Right lung (tissue), 5 donors: ENCODE measurements around the gene SPPL3. TPM values are rescaled to one million over a fixed set of nuclear protein-coding genes. Genes with fewer than 3 reads are reported as not detected.
"Not testable (repeated sequence)": the region's sequence is repeated elsewhere in the genome, so short reads cannot be mapped to it uniquely, and the experiment has no call there.

ENCODE experiments used
- DNase-seq, 2 donors: peaks; one replicate each; pipeline ENCODE4 v3.0.0-alpha.2; 2013
- polyA plus RNA-seq, 5 donors: library from polyadenylated mRNA; unstranded; fragments of 120-200 nt; gene quantifications; one replicate each; pipeline versions ENCODE4 v1.2.1 to v1.2.3, GENCODE V29; 2013; ENCODE audit warnings: inconsistent platforms in 1 of 5, low replicate concordance in 1 of 5; ENCODE audit not compliant: insufficient read length in 5 of 5, insufficient read depth in 1 of 5

SPPL3 gene
- polyA plus RNA-seq, 5 donors, result 67.1 to 76.6 (median 75.5) TPM

DNA sequence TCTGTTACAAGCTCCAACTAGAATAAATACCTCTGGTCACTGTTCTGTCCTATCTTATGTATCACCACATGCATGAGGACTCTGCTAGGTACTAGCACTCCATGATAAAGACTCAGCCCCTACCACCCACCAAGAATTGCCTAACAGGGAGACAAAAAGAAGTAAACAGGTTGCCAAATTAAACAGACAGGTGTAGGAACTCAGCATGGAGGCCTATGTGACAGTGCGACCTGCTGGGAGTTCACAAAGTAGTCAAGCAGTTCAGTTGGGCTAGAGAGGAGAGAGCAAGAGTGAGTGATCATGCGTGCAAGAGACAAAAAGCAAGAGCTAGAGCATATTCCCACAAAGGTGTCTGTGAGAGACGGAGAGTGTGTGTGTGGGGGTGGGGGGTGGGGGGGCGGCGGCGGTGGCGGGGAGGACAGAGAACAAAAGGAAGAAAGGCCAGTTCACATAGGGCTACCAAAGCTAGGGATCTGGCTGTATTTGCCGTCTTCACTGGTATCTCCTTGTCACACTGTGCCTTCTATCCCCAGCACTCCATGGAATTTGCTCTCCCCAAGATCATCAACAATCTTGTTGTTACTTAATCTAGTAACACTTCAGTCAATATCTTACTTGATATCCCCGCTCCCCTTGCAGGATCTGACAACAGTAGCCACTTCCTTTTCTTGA lies 81.2 kb downstream of the SPPL3 start:
- no peak for DNase-seq

DNA sequence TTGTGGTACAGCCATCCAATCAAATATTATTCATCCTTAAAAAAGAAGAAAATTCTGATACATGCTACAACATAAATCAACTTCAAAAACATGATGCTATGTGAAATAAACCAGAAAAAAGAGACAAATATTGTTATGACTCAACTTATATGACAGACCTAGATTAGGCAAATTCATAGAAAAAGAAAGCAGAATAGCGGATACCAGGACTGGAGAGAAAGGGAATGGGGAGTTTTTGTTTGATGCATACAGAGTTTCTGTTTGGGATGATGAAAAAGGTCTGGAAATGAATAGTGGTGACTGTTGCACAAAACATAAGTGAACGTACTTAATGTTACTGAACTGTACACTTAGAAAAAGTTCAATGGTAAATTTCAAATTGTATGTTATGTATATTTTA lies 82.3 kb downstream of the SPPL3 start:
- no peak for DNase-seq

DNA sequence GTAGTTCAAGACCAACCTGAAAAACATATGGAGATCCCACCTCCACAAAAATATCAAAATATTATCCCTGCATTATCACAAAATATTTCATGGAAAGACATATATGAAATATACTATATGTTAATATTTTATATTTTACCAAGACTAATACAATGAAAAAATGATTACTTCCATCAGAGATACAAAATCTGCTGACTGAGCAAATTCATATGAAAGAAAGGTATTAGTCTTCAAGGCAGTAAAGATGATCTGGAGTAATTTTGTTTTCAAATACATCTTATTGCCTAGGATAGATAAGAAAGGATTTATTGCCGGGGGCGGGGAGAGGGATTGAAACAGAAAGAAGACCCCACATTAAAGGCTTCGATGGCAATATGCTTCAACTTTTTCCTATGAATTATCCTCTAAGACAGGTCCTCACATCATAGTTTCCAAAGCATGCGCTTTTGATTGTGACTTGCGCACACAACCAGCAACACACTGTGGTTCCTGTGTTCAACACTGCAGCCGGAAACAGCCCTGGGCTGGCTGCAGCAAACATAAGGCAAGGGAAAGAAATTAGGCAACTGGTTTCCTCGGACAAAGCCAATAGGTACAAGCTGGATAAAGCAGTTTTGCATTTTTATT lies 83.2 kb downstream of the SPPL3 start:
- no peak for DNase-seq

DNA sequence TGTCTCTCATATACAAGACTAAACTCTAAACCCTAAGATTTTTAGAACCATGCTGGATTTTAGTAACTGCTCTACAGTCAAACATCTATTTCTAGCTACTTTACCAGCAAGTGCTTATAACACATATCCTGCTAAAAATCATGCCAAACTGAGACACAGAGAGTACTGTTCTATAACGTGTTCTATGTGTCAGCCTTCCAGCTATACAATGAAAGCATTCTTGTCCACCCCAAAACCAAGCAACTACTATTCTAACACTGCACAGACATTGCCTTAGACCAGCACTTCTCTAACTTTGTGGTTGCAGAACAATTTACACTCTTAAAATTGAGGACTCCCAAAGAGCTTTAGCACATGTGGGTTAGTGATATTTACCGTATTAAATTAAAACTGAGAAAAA lies 85.7 kb downstream of the SPPL3 start:
- DNase-seq, result no peak

DNA sequence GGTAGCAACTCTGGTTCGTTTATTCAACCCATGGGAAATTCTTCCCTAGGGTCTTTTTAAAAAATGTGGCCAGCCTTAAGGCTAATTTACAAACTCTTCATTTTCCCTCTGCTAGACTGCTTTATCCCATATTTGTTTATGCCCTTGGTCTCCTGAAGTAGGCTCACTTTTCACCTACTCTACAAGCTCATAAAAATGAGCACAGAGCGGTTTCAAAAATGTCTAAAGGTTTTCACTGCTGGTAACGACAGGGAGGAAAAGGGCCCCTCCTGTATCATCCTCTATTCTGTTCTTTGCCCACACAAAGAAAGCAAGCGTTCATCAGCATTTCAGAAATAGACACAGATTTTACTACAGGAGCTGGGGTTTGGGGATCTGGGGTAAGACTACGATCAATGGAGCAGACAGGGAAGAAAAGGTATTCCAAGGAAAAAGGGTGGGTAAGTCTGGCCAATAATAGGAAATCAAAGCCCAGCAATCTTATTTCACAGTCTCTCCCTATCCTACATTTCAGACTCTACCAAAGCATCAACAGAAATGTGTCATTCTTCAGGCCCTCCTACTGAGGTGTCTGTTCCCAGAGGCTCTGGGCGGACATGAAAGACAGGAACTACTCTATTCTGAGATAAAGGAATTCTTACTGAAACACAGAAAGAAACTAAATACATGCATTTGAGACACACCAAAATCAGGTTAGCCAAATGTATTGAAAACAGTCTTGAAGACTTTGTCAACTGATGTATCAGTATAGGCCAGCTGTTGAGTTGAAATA lies 86.4 kb downstream of the SPPL3 start:
- no peak for DNase-seq

DNA sequence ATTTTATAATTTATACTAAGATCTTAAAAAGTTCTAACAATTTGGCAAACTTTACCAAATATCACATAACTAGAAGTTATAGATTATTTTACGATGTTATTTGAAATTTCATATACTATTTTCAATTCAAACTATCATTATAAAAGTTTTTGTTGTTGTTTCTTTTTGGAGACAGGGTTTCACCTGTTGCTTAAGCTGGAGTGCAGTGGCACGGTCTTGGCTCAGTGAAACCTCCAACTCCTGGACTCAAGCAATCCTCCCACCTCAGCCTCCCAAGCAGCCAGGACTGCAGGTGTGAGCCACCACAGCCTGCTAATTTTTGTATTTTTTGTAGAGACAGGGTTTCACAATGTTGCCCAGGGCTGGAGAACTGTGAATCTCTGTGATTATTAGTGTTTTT lies 87.8 kb downstream of the SPPL3 start:
- no peak for DNase-seq

DNA sequence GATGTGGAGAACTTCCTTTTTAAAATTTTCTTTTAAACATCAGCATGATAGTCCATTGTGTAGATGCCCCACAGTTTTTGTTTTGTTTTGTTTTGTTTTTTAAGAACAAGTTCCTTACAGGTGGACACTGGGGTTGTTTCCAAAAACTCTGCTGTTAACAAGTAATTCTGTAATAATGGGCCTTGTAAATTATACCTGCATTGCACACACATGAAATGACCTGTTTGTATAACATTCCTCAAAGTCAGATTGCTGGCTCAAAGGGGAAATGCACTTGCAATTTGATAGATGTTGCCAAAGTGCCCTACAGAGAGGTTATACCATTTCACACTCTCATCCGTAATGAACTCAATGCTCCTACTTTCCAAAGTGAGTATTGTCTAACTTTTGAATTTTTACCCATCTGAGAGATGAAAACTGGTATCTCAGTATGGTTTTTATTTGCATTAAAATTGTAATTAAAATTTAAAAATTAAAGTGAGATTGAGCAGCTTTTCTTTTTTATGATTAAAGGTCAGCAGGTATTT lies 89.2 kb downstream of the SPPL3 start:
- DNase-seq, result no peak

DNA sequence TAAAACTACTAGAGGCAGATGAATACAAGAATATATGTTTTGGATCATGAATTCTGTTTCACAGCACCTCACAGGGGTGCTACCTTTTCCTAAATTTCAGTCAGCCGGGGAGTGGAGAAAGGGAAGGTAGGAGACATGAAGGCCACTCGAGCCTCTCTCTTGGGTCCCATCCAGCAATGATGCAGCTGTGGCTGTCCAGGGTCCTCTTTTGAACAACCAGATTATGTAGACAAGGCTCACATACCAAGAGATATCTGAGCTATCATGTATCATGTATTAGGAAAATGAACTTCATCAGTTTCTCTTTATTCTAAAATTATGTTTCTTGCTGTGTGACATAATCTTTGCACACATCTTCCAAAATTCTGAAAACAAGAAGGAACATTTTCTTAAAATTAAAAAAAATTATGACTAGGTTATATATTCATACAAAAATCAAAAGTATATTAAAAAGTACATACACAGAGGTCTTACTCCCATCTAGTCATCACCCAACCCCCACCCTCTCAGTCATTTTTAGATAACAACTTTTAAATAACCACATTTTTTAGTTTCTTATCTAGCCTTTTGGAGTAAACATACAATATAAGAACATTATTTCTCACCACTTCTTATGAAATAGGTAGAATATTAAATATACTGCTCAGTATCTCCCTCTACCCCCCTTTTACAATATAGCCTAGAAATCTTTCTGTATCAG lies 89.8 kb downstream of the SPPL3 start:
- no peak for DNase-seq

DNA sequence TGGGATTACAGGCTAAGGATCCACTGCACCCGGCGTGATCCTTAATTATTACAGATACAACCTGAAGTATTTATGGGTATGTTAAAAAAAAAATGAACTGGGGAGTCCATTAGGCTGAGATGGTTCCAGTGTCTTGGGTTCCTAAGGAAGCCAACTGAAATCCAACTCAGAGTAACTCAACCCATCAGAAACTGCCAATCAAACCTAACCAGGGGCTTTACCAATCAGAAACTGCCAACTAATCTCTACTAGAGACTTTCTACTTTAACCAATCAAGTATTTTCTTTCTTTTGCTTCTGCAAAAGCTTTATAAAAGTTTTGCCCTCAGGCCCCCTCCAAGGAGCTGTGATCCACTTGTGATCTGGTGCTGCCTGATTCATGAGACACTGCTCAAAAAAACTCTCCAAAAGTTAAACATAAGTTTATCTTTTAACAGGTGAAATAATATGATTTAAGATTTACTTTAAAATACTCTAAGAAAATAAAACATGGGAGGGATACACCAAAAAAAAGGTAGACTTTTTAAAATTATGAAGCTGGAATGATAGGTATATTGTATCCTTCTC lies 90.5 kb downstream of the SPPL3 start:
- DNase-seq, result no peak

DNA sequence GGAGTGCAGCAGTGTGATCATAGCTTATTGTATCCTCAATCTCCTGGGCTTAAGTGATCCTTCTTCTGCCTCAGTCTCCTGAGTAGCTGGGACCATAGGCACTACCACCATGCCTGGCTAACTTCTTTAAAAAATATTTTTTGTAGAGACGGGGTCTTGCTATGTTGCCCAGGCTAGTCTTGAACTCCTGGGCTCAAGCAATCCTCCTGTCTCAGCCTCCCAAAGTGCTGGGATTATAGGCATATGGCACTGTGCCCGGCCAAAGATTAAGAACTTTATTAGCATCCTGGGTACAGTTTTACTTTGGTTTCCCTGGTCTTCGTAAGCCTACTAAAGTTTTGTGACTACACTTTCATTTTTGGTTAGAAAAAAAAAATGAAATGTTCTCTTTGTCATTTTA lies 94.1 kb downstream of the SPPL3 start:
- no peak for DNase-seq

DNA sequence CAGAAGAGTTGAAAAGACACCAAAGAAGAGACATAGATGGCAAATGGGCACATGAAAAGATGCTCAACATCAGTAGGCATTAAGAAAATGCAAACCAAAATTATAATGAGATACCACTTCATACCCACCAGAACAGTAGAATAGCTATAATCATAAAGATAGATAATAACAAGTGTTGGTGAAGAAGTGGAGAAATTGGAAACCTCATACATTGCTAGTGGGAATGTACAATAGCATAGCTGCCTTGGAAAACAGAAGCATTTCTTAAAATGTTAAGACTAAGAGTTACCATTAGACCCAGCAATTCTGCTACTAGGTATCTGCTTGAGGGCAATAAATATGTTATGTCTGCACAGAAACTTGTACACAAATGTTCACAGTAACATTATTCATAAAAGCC lies 99.7 kb downstream of the SPPL3 start:
- DNase-seq, result no peak

DNA sequence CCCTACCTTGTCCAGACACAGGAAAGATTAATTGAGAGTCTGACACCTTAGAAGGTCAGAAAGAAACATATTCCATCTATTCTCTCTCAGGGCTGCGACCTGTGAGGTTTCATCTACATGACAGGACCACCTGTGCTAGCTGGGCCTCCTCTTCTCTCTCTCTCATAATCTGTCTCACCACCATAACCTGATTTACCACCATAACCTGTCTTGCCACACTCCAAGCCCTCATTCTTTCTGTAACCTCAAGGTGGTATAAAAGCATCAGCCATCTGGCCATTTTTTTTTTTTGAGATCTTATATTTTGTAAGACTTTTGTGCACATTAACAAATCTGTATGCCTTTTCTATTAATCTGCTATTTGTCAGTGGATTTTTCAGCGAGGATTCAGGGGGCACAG lies 103.0 kb downstream of the SPPL3 start:
- DNase-seq, result no peak

DNA sequence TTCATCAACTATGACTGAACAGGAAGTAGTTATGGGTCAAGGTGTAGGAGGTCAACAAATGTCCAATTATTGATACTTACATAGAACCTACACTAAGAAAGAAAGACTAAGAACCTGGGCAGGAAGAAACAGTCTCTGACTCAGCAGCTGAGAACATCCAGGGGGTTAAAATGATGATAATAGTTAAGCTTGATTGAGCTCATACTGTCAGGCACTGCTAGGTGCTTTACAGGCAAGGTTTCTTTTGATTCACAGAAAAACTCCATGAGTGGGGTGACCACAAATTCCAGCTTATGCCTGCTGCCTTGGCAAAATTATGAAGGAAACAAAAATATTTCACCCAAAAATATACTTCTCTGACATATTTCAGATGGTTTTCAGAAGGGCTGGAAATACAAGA lies 103.5 kb downstream of the SPPL3 start:
- DNase-seq, result no peak

DNA sequence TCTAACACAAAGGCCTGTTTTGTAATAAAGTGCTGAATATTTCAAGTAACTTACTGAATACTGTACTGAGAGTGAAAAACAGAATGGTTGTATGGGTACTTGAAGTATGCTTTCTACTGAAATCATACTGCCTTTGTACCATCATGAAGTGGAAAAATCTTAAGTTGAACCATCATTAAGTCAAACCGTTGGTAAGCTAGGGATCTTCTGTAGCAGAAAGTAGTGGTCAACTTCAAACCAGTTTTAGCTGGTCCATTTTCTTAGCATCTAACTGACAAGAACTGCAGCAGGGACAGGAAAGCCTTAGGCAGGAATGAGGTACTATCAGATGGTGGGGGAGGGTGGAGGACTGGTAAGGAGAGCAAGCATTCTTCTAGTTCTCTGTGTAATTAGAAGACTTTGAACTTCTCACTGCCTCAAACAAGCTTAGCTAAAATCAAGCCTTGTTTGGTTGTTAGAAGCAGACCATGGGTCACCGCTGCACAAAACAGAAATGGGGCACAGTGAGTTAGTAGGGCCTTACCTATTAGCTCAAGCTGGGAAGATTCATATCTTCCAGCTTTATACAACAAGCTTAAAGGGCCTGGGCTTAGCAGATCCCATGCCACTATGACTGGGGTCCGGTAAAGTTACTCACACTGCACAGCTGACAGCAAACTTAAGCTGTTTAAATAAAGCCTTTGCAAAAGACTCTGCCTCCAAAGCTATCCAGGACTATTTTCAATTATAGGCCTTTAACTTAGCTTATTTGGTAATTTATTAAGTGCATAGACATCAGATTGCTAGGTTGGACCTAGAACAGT lies 104.7 kb downstream of the SPPL3 start:
- no peak for DNase-seq

DNA sequence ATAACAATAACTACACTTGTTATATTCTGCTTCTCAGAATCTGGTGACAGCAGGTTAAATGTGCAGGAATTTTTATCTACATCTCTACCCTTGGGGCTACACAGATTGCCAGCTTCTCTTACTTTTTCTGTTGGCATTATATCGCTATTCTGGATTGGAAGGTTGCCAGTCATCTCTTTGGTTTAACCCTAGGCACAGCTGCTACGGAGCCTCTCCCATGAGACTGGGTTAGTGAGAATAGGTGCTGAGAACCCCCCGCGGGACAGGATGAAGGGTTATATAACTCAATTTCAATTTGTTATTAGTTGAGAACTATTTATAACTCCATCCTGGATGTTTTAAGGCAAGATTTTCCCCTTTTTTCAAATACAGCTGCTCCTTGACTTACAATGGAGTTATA lies 105.5 kb downstream of the SPPL3 start:
- no peak for DNase-seq

DNA sequence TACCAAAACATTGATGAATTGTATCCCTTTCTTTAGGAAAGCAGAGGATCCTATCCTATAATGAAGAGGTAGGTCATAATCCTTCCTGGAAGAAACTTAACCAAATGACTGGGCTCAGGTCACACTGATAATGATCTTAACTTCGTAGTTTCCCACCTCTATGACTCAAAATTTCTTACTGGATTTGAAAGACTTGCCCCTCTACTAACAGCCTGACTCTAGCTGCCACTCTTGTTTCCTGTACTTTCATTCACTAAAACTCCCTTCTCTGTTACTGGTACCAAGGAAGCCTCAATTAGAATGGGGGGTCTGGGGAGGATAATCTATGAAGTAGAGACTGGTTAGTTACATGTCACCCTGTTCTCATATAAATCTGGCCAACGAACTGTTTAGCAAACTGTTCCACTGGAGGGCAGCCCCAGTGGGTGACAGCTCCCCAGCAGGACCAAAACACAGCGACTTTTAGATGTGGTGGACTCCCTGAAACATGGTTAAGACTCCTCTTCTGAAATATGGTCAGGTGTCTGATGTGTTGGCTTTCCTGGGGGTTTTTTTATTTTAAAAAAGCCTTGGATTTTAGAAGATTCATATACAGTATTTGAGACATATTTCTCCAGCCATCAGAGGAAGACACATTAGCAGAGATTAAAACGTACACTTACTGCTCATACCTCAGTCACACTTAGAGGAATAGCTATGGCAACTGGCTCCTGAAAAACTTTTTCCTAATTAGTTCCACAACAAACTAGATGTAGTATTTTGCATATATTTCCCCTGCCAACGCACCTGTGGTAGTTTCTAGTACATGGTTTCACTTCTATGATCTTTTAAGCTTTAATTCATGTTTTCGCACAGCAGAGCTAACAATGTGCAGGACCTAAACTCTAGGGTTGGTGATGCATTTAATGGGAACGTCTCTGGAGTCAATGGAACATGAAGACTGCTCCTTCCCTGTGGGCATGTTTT lies 106.2 kb downstream of the SPPL3 start:
- no peak for DNase-seq

DNA sequence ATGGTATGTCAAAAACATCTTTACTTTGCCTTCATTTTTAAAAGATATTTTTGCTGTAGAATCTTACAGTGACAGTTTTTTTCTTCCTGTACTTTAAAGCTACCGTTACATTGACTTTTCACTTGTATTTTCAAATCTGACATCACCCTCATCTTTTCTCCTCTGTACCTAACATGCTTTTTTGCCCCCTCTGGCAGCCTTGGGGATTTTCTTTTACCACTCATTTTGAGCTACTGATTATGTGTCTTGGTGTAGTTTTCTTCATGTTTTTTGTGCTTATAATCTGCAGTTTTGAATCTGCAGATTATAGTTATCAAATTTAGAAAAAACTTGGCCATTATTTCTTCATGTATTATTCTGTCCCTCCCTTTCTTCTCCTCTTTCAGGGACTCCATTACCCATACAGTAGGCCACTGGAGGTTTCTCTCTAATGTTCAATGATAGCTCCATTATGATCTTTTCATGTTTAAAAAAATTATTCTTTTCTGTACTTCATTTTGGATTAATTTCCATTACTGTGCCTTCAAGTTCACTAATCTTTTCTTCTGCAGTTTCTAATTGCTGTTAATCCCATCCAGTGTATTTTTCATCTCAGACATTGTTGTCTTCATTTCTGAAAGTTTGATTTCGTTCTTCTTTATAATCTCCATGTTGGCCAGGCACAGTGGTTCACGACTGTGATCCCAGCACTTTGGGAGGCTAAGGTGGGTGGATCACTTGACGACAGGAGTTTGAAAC lies 108.5 kb downstream of the SPPL3 start:
- DNase-seq, result no peak

DNA sequence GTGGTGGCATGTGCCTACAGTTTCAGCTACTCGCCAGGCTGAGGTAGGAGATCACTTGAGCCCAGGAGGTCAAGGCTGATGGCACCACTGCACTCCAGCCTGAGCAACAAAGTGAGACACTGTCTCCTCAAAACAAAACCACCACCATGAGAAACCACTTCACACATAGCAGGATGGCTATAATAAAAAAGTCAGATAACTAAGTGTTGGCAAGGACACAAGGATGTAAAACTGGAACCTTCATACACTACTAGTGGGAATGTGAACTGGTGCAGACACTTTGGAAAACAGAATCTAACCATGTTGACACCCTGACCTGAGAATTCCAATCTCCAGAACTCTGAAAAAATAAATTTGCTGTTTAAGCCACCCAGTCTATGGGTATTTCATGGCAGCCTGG lies 110.8 kb downstream of the SPPL3 start:
- DNase-seq, result no peak

DNA sequence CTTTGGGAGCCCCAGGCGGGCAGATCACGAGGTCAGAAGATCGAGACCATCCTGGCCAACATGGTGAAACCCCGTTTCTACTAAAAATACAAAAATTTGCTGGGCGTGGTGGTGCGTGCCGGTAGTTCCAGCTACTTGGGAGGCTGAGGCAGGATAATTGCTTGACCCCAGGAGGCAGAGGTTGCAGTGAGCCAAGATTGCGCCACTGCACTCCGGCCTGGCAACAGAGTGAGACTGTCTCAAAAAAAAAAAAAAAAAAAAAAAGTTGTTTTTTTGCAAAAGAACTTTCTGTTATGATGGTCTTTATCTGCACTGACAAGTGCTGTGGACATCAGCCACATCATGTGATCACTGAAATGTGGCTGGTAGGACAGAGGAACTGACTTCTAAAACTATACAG lies 111.7 kb downstream of the SPPL3 start:
- DNase-seq, result not testable (repeated sequence)
